Stomach (tissue), 9 donors: ENCODE data around the gene LGR5. TPM values are rescaled to one million over a fixed set of nuclear protein-coding genes. Genes with fewer than 3 reads are reported as not detected.

Experiments
- DNase-seq, 2 donors: peaks; one replicate each; pipeline versions ENCODE4 v3.0.0 to v3.0.0-alpha.2; 2013 to 2019
- H3K27ac ChIP-seq, 5 donors: fragments of 200-600 bp in 4 of 5; sonication (generic) in 4 of 5; one replicate each; pipeline ENCODE4 v1.5.1; 2013 to 2019; ENCODE audit warnings: mild to moderate bottlenecking in 1 of 5, moderate library complexity in 1 of 5
- H3K27me3 ChIP-seq, 3 donors: fragments of 200-600 bp; sonication (generic); one replicate each; pipeline ENCODE4 v1.5.1; 2017 to 2019; ENCODE audit warnings: mixed run types in 1 of 3
- H3K36me3 ChIP-seq, 4 donors: fragments of 200-600 bp; sonication (generic); 1 replicate in 3 of 4; 2 replicates in 1 of 4; pipeline ENCODE4 v1.5.1; 2016 to 2019
- H3K4me1 ChIP-seq, 4 donors: fragments of 200-600 bp; sonication (generic); one replicate each; pipeline ENCODE4 v1.5.1; 2016 to 2019
- H3K4me3 ChIP-seq, 4 donors: fragments of 200-600 bp; sonication (generic) in 3 of 4; one replicate each; pipeline ENCODE4 v1.5.1; 2016 to 2019; ENCODE audit warnings: mild to moderate bottlenecking in 1 of 4
- H3K9me3 ChIP-seq, 4 donors: fragments of 200-600 bp; sonication (generic); one replicate each; pipeline ENCODE4 v1.5.1; 2016 to 2019
- CTCF ChIP-seq, 7 experiments: fragments of 450-650 bp in 4 of 7; fragments of 200-600 bp in 3 of 7; sonication (generic) in 3 of 7; IDR thresholded peaks; one replicate each; pipeline ENCODE4 v1.5.1; 2016 to 2019; ENCODE audit warnings: antibody characterized with exemption in 7 of 7, control low read depth in 2 of 7, mild to moderate bottlenecking in 1 of 7
- EP300 ChIP-seq: sonication (generic); formaldehyde crosslinking; IDR thresholded peaks from one replicate; pipeline ENCODE4 v1.6.1; 2017; ENCODE audit warnings: antibody characterized with exemption
- POLR2A ChIP-seq, 4 donors: fragments of 450-650 bp; IDR thresholded peaks; one replicate each; pipeline ENCODE4 v1.6.1; 2016; ENCODE audit warnings: antibody characterized with exemption in 4 of 4, control low read depth in 2 of 4, mild to moderate bottlenecking in 1 of 4, moderate library complexity in 1 of 4
- POLR2AphosphoS5 ChIP-seq, 3 donors: sonication (generic); formaldehyde crosslinking; IDR thresholded peaks; one replicate each; pipeline ENCODE4 v1.6.1; 2016; ENCODE audit warnings: antibody characterized with exemption in 3 of 3
- WGBS, 5 donors: extraction: QIAGEN DNeasy Blood & Tissue Kit in 3 of 5; methylation state at CpG; one replicate each; pipeline versions ENCODE4 v1.1.5 to v1.1.7; 2013 to 2018; 5-methylcytosine and 5-hydroxymethylcytosine counted together
- intact Hi-C: fragments of 100-400 bp; cut with DNase I; formaldehyde crosslinking; loops from one replicate; pipeline ENCODE4 v1.15.1; 2023; ENCODE audit warnings: low total_unique reads
- polyA plus RNA-seq, 3 donors: library from polyadenylated mRNA; stranded (reverse); fragments of 200-250 nt; gene quantifications; one replicate each; pipeline ENCODE4 v1.2.3, GENCODE V29; 2013
- total RNA-seq, 5 donors: library from RNA; depleted of rRNA; stranded (reverse); fragments of >200 nt; gene quantifications; one replicate each; pipeline versions ENCODE4 v1.1.0 to v1.2.3, GENCODE V29; 2014 to 2016
- donor health status: healthy with polysubstance abuse.
- donor health status: Bipolar disorder and iron deficiency.
- donor health status: healthy.

Gene LGR5
- total and polyA plus RNA-seq, 8 donors, result 0.06 to 16.0 (median 1.2) TPM; not detected in 3

GRCh38 chr12:71474791-71475190 is 35.2 kb downstream of the LGR5 start:
- no peaks in the 10 kb centered on the region for H3K4me1 ChIP-seq
- no peak for TF ChIP-seq POLR2A (IDR thresholded peaks at IDR 0.05)
- no peak for TF ChIP-seq POLR2AphosphoS5 (IDR thresholded peaks at IDR 0.05)
- no peak for TF ChIP-seq CTCF (IDR thresholded peaks at IDR 0.05)
- intact Hi-C loops, result no loop called here
- H3K27ac ChIP-seq, result no peak overlapping the region
- no peak overlapping the region for H3K4me3 ChIP-seq
- peak in 1 of 2 donors; percentile 5 for DNase-seq
- WGBS, 5 donors, result 74 to 87% (median 77%) methylated on average over 2 of the region's 2 CpGs
- H3K9me3 ChIP-seq, result no peaks in the 10 kb centered on the region
- H3K27me3 ChIP-seq, result no peaks in the 10 kb centered on the region
- H3K36me3 ChIP-seq, result no peaks in the 10 kb centered on the region

GRCh38 chr12:71475280-71475679 is 35.7 kb downstream of the LGR5 start:
- no peak for TF ChIP-seq POLR2A (IDR thresholded peaks at IDR 0.05)
- TF ChIP-seq POLR2AphosphoS5 (IDR thresholded peaks at IDR 0.05), result no peak
- no peak for TF ChIP-seq CTCF (IDR thresholded peaks at IDR 0.05)
- no peak for TF ChIP-seq EP300
- Histone ChIP-seq H3K9me3 (no peaks in the 10 kb centered on the region), H3K36me3 (no peaks in the 10 kb centered on the region), H3K4me1 (no peaks in the 10 kb centered on the region), H3K27me3 (no peaks in the 10 kb centered on the region), H3K4me3 (no peak overlapping the region), H3K27ac (no peak overlapping the region)
- peak in 1 of 2 donors; percentile 28 for DNase-seq
- WGBS, 5 donors, result 72 to 79% (median 77%) methylated on average over 5 of the region's 5 CpGs
- intact Hi-C loops, result no loop called here

GRCh38 chr12:71476513-71476912 is 36.9 kb downstream of the LGR5 start:
- no peak overlapping the region for H3K27ac ChIP-seq
- no peak overlapping the region for H3K4me3 ChIP-seq
- 47 to 65% (median 59%) methylated on average over 3 of the region's 3 CpGs for WGBS, 5 donors
- TF ChIP-seq CTCF (IDR thresholded peaks at IDR 0.05) (no peak), POLR2AphosphoS5 (IDR thresholded peaks at IDR 0.05) (no peak), POLR2A (IDR thresholded peaks at IDR 0.05) (no peak), EP300 (no peak)
- DNase-seq, result no peak
- H3K36me3 ChIP-seq, result no peaks in the 10 kb centered on the region
- intact Hi-C loops, result no loop called here
- H3K4me1 ChIP-seq, result no peaks in the 10 kb centered on the region
- no peaks in the 10 kb centered on the region for H3K9me3 ChIP-seq
- no peaks in the 10 kb centered on the region for H3K27me3 ChIP-seq

- Histone ChIP-seq H3K36me3 (no peaks in the 10 kb centered on the region), H3K9me3 (no peaks in the 10 kb centered on the region), H3K27ac (no peak overlapping the region), H3K4me1 (no peaks in the 10 kb centered on the region), H3K27me3 (no peaks in the 10 kb centered on the region), H3K4me3 (no peak overlapping the region)
- TF ChIP-seq CTCF (IDR thresholded peaks at IDR 0.05) (no peak), POLR2AphosphoS5 (IDR thresholded peaks at IDR 0.05) (no peak), POLR2A (IDR thresholded peaks at IDR 0.05) (no peak), EP300 (no peak)
- DNase-seq, result peak in 1 of 2 donors; percentile 7
- WGBS, 5 donors, result 94 to 99% (median 96%) methylated on average over 2 of the region's 2 CpGs
- intact Hi-C loops, result no loop called here
Observed at GRCh38 chr12:71477609-71478008, 38.0 kb downstream of the LGR5 start.
